MM.1S (cell line): ENCODE data around the gene TSEN2.
A peak's percentile ranks its signal among the peaks of the same experiment; 100 is the strongest.

ENCODE experiments used
- DNase-seq: peaks from one replicate; pipeline ENCODE4 v3.0.0-alpha.2; 2015
- H2AFZ ChIP-seq: fragments of 300-600 bp; sonication (generic); 2 replicates; pipeline ENCODE4 v1.6.0; 2016; ENCODE audit warnings: antibody characterized with exemption, low read length
- H3F3A ChIP-seq: fragments of 300-600 bp; sonication (generic); 2 replicates; pipeline ENCODE4 v1.6.1; 2016; ENCODE audit warnings: mild to moderate bottlenecking, antibody characterized with exemption, low read length, moderate library complexity, mixed read lengths; ENCODE audit not compliant: insufficient read depth
- H3K27ac ChIP-seq: fragments of 300-600 bp; sonication (generic); 2 replicates; pipeline ENCODE4 v1.5.1; 2016; ENCODE audit warnings: mild to moderate bottlenecking, low read length
- H3K27me3 ChIP-seq: fragments of 300-600 bp; sonication (generic); replicated peaks from 2 replicates; pipeline ENCODE4 v1.6.0; 2016; ENCODE audit warnings: low read length; ENCODE audit not compliant: insufficient read depth
- H3K36me3 ChIP-seq: fragments of 300-600 bp; sonication (generic); replicated peaks from 2 replicates; pipeline ENCODE4 v1.6.1; 2016; ENCODE audit warnings: mild to moderate bottlenecking, low read length, mixed read lengths; ENCODE audit not compliant: insufficient read depth
- H3K4me1 ChIP-seq: fragments of 300-600 bp; sonication (generic); 2 replicates; pipeline ENCODE4 v1.6.1; 2016; ENCODE audit warnings: low read length, mixed read lengths
- H3K4me2 ChIP-seq: fragments of 300-600 bp; sonication (generic); 2 replicates; pipeline ENCODE4 v1.6.0; 2016; ENCODE audit warnings: low read depth, low read length
- H3K4me3 ChIP-seq: fragments of 300-600 bp; sonication (generic); 2 replicates; pipeline ENCODE4 v1.5.1; 2016; ENCODE audit warnings: low read length, mixed read lengths
- H3K79me2 ChIP-seq: fragments of 300-600 bp; sonication (generic); 2 replicates; pipeline ENCODE4 v1.6.1; 2016; ENCODE audit warnings: mixed run types, low read length, mixed read lengths
- H3K9ac ChIP-seq: fragments of 300-600 bp; sonication (generic); 2 replicates; pipeline ENCODE4 v1.6.1; 2016; ENCODE audit warnings: low read length, mixed read lengths
- H3K9me2 ChIP-seq: fragments of 300-600 bp; sonication (generic); replicated peaks from 2 replicates; pipeline ENCODE4 v1.6.1; 2016; ENCODE audit warnings: mild to moderate bottlenecking, low read length, mixed read lengths; ENCODE audit not compliant: insufficient read depth
- H3K9me3 ChIP-seq: fragments of 300-600 bp; sonication (generic); replicated peaks from 2 replicates; pipeline ENCODE4 v1.6.1; 2016; ENCODE audit warnings: mild to moderate bottlenecking, low read length, mixed read lengths; ENCODE audit not compliant: insufficient read depth
- H4K20me1 ChIP-seq: fragments of 300-600 bp; sonication (generic); 2 replicates; pipeline ENCODE4 v1.6.1; 2016; ENCODE audit warnings: mild to moderate bottlenecking, low read length, moderate library complexity, mixed read lengths; ENCODE audit not compliant: insufficient read depth
- EZH2 ChIP-seq: fragments of 300-600 bp; sonication (generic); optimal IDR thresholded peaks from 2 replicates; pipeline ENCODE3; 2017; ENCODE audit warnings: low read depth, mild to moderate bottlenecking, antibody characterized with exemption, low read length, mixed read lengths
- EZH2phosphoT487 ChIP-seq: fragments of 300-600 bp; sonication (generic); IDR thresholded peaks from 2 replicates; pipeline ENCODE4 v1.6.1; 2018; ENCODE audit warnings: antibody characterized with exemption, low read length
- TF ChIP-seq, protein P1 (sequence below): fragments of 300-600 bp; sonication (generic); IDR thresholded peaks from 2 replicates; pipeline ENCODE4 v1.5.1; 2016; ENCODE audit warnings: antibody characterized with exemption, low read length, mixed read lengths

Gene TSEN2

GRCh38 chr3:12484198-12484982 is at the start of gene TSEN2:
TSS of gene TSEN2 (plus strand) at chr3:12484480. CDS start at chr3:12489801, 5,321 bp downstream.
- no peaks in the 10 kb centered on the region for H3K36me3 ChIP-seq
- H3K9ac ChIP-seq = peak within 1 kb of the TSS; percentile 88
- DNase-seq = peak; percentile 98
- peaks cover 10% of the 10 kb centered on the region for H3K4me1 ChIP-seq
- peak within 1 kb of the TSS; percentile 86 for H3K4me2 ChIP-seq
- no peaks in the 10 kb centered on the region for H3K9me3 ChIP-seq
- H3K27me3 ChIP-seq = no peaks in the 10 kb centered on the region
- peak within 1 kb of the TSS; percentile 75; the same call in 1 of the 2 replicates for H3K27ac ChIP-seq
- H3K4me3 ChIP-seq = peak within 1 kb of the TSS; percentile 80
- no peaks in the 10 kb centered on the region for H4K20me1 ChIP-seq
- H3K9me2 ChIP-seq = no peaks in the 10 kb centered on the region
- peaks cover 30% of the 10 kb centered on the region for H3K79me2 ChIP-seq
- peak within 1 kb of the TSS; percentile 89 for H2AFZ ChIP-seq
- TF ChIP-seq EZH2 (no peak), EZH2phosphoT487 (no peak)
- TF ChIP-seq, protein P1, sequence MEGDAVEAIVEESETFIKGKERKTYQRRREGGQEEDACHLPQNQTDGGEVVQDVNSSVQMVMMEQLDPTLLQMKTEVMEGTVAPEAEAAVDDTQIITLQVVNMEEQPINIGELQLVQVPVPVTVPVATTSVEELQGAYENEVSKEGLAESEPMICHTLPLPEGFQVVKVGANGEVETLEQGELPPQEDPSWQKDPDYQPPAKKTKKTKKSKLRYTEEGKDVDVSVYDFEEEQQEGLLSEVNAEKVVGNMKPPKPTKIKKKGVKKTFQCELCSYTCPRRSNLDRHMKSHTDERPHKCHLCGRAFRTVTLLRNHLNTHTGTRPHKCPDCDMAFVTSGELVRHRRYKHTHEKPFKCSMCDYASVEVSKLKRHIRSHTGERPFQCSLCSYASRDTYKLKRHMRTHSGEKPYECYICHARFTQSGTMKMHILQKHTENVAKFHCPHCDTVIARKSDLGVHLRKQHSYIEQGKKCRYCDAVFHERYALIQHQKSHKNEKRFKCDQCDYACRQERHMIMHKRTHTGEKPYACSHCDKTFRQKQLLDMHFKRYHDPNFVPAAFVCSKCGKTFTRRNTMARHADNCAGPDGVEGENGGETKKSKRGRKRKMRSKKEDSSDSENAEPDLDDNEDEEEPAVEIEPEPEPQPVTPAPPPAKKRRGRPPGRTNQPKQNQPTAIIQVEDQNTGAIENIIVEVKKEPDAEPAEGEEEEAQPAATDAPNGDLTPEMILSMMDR = no peak; the same call in 1 of the 2 replicates
- peaks cover 16% of the 10 kb centered on the region for H3F3A ChIP-seq

- Histone ChIP-seq H3K4me2 (no peak overlapping the region), H3K27me3 (0 out of 2 replicates have a peak, but pooled peaks cover 6% of the 10 kb centered on the region), H3K79me2 (no peaks in the 10 kb centered on the region), H3K9me2 (no peaks in the 10 kb centered on the region), H3K4me3 (no peak overlapping the region), H3K9ac (no peak overlapping the region), H3F3A (no peaks in the 10 kb centered on the region), H3K9me3 (no peaks in the 10 kb centered on the region), H3K27ac (no peak overlapping the region), H2AFZ (no peak overlapping the region), H3K36me3 (no peaks in the 10 kb centered on the region), H4K20me1 (no peaks in the 10 kb centered on the region), H3K4me1 (no peaks in the 10 kb centered on the region)
- TF ChIP-seq EZH2phosphoT487 (no peak), EZH2 (no peak)
- TF ChIP-seq, protein P1 = no peak
- no peak for DNase-seq
These were observed 47.6 kb upstream of the TSEN2 start for GRCh38 chr3:12436514-12437220.

GRCh38 chr3:12437221-12437605 is 47.1 kb upstream of the TSEN2 start:
- Histone ChIP-seq H4K20me1 (no peaks in the 10 kb centered on the region), H3K9me2 (no peaks in the 10 kb centered on the region), H2AFZ (no peak overlapping the region), H3K9ac (no peak overlapping the region), H3K27me3 (0 out of 2 replicates have a peak, but pooled peaks cover 6% of the 10 kb centered on the region), H3K36me3 (no peaks in the 10 kb centered on the region), H3F3A (no peaks in the 10 kb centered on the region), H3K9me3 (no peaks in the 10 kb centered on the region), H3K79me2 (no peaks in the 10 kb centered on the region), H3K4me2 (no peak overlapping the region), H3K27ac (no peak overlapping the region), H3K4me3 (no peak overlapping the region), H3K4me1 (no peaks in the 10 kb centered on the region)
- no peak for TF ChIP-seq EZH2
- TF ChIP-seq, protein P1 = no peak
- TF ChIP-seq EZH2phosphoT487 = no peak
- no peak for DNase-seq
